ENCODE measurements around the gene GRB2.
"Not testable (repeated sequence)": the region's sequence is repeated elsewhere in the genome, so short reads cannot be mapped to it uniquely, and the experiment has no call there.

Gene GRB2

GRCh38 chr17:75321506-75321905 is 84.0 kb downstream of the GRB2 start:
- H3K4me3 ChIP-seq (ENCODE audit: low read depth, low read length) = no peak overlapping the region

- H3K4me3 ChIP-seq (ENCODE audit: low read depth, low read length) = no peak overlapping the region
These were observed 85.4 kb downstream of the GRB2 start for GRCh38 chr17:75319904-75320691.

- no peak overlapping the region for H3K4me3 ChIP-seq (ENCODE audit: low read depth, low read length)
These were observed 86.8 kb downstream of the GRB2 start for GRCh38 chr17:75318615-75319222.

DNA sequence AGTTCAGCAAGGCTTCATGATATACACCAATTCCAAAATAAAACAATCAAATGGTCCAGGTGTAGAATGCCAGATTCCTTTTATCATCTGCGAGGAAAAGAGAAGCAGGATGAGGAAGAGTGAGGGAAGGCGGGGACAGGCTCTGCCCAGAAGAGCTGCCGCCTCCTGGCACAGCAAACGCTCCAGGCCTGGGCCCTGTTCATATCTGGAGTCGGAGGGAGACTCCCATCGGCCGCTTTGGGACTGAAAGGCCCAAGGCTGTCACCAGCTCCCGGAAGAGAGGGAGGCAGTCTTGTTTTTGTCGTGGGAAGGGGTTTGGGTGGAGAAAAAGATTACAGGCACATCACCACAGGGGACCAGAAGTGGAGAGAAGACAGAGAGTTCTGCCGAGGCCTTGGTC is 87.3 kb downstream of the GRB2 start:
- no peak overlapping the region for H3K4me3 ChIP-seq (ENCODE audit: low read depth, low read length)

DNA sequence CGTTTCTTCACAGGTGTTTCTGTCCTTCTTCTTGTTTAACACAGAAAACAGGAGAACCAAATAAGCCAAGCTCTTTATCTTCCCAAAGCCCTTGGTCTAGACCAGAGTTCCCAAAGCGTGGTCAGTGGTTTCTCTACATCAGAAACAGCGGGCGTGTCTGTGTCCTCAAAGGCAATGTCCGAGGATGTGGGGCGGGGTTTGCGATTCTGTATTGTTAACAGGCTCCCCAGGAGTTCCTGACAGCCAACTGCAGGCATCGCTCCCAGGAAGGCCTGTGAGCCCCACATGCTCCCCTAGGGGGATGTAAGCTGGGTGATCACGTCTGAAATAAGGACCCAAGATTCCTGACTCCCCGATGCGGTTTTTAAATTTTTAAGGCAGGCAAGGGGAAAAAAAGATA is 87.8 kb downstream of the GRB2 start:
- H3K4me3 ChIP-seq (ENCODE audit: low read depth, low read length) = no peak overlapping the region

GRCh38 chr17:75316253-75316652 is 89.2 kb downstream of the GRB2 start:
- no peak overlapping the region for H3K4me3 ChIP-seq (ENCODE audit: low read depth, low read length)

GRCh38 chr17:75315541-75316243 is 89.8 kb downstream of the GRB2 start:
- H3K4me3 ChIP-seq (ENCODE audit: low read depth, low read length) = no peak overlapping the region

DNA sequence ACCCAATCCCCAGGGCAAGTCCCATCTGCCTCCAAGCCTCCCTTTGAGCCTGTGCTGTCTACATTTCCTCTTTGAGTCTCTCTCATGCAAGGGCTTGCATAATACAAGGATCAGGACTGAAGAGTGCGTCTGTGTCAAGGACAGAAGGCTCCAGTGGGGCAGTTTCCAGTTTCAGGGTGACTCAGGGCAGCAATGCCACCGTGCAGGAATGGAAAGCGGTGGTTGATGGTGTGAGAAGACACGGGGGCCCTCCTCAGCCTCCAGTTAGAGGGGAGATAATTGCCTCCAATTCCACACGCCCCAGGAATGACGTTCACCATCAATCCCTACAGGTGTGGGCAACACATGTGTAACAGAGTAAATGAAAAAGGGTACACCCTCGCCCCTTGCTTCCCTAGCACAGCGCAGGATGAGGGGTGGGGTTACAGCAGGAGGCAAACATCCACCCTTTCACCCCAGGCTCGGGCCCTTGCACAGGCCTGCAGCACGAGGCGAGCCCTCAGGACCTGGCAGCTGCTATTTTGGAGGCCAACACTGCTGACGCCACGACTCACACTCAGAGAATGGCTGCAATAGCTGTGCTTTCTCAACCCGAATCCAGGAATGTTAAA is 91.4 kb downstream of the GRB2 start:
- no peak overlapping the region for H3K4me3 ChIP-seq (ENCODE audit: low read depth, low read length)

DNA sequence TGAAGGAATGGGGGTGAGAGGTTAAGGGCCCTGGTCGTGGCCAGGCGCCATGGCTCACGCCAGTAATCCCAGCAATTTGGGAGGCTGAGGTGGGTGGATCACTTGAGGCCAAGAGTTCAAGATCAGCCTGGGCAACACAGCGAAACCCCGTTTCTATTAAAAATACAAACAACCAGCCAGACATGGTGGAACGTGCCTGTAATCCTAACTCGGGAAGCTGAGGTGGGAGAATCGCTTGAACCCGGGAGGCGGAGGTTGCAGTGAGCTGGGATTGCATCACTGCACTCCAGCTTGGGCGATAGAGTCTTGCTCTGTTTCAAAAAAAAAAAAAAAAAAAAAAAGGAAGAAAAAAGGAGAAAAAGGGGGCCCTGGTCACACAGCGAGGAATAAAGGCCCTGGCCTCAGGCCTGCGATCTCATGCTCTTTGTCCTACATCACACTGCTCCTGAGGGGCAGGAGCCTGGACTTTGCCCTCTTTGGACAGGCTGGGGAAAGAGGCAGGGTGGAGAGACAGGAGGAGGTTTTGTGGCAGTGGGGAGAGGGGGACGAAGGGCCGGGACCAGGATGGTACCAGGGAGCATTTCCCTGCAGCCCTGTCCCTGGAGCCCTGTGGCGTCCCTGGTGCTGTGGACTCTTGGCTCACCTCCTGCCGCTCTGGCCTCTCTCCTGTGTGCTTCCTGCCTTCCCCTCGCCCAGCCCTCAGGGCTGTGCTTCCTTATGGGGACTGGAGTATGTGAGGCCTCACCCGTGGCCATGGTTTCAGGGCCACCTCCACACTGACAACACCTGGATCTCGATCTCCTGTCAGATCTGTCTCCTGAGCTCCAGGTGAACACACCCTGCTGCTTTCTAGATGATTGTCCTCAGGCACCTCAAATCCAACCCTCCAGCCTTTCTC is 96.5 kb downstream of the GRB2 start:
- no peak overlapping the region for H3K4me3 ChIP-seq (ENCODE audit: low read depth, low read length)

DNA sequence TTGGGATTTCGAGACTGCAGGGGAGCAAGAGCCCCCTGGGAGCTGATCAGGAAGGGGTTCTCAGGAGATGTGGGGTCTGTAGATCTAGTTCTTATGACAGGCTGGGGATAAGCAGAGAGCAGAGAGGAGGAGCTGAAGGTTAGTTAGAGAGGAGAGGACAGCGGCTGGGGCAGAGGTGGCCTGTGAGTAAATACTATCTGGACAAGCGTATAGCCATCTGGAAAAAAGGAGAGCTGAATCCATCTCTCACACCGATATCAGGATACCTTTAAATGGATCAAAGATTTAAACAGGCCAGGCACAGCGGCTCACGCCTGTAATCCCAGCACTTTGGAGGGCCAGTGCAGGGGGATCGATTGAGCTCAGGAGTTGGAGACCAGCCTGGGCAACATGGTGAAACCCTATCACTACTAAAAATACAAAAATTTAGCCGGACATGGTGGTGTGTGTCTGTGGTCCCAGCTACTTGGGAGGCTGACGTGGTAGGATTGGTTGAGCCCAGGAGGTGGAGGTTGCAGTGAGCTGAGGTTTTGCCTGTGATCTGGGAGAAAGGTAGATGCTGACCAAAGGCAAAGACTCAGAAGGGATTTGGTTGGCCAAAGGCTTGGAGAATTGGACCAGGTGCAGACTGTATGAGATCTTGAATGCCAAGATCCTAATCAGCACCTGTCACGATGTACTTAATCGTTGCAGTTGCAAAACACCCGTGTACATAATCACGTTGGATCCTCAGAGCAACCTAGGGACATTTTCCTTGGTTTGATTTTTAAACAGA is 97.3 kb downstream of the GRB2 start:
- no peak overlapping the region for H3K4me3 ChIP-seq (ENCODE audit: low read depth, low read length)

- no peak overlapping the region for H3K4me3 ChIP-seq (ENCODE audit: low read depth, low read length)
These were observed 103.8 kb downstream of the GRB2 start for GRCh38 chr17:75301502-75302206.

DNA sequence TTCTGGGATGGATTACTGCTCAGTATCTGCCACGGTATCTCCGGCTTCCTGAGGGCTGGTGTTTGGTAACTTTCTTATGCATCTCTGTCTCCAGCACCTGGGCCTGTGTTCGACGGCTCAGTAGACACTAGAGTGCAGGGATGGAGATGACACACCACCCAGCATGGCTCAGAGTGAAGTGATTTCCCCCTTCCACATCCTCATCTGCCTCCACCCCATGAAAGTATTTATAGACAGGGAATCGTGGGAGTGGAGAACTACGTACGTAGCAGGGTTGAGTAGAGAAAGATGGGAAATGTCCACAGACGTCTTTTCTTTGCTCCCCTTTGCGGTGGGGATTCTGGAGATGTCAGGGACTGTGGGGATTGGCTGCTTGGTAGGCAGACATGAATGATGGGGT is 104.4 kb downstream of the GRB2 start:
- no peak overlapping the region for H3K4me3 ChIP-seq (ENCODE audit: low read depth, low read length)

DNA sequence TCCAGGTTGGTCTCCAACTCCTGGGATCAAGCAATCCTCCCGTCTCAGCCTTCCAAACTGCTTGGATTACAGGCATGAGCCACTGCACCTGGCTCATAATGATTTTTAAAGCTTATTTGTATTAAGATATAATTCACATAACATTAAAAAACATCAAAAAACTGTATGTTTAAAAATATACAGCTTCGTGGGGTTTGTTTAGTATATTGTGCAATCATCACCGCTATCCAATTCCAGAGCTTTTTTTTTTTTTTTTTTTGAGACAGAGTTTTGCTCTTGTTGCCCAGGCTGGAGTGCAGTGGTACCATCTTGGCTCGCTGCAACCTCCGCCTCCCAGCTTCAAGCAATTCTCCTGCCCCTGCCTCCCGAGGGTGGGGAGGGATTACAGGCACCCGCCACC is 105.2 kb downstream of the GRB2 start:
- no peak overlapping the region for H3K4me3 ChIP-seq (ENCODE audit: low read depth, low read length)

DNA sequence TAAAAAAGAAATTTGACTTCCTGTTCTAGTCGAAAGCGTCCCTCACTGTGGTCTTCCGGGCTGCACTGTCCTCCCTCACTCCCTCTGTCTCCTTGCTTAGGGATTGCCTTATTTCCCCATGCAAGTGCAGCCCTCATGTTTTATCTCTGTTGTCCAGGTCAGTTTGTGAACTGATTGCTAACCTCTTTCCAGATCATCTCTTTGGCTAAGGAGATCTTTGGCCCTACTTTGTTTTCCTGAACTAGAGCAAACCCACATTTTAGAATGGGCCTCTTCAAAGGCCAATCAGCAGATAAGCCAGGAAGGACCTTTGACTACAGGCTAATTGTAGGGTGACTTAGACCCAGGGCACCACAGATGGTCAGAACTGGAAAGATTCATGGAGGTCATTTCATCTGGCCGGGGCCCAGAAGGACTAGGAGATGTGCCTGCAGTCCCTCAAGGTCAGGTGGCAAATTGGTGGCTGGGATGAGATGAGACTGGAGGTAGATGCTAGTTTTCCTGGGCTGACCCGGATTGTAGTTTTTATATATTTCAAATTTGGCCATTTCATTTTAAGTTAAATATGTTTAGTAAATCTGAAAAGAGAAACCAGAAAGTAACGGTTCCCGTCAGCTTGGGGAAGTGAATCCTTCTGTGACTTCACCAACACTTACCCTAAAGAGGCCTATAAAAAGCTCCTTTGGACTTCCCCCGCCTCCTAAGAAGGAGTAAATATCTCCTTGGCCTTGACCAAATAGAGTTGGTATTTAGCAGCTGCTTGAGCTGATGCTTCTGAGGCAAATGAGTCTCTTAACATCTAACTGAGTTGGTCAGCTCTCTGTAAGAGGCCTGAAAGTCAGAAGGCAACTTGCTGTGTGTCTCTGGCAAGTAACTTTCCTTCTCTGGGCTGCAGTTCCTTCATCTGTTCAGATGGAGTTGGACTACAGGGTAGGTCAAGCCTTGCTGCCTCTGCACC is 110.0 kb downstream of the GRB2 start:
- no peak overlapping the region for H3K4me3 ChIP-seq (ENCODE audit: low read depth, low read length)

DNA sequence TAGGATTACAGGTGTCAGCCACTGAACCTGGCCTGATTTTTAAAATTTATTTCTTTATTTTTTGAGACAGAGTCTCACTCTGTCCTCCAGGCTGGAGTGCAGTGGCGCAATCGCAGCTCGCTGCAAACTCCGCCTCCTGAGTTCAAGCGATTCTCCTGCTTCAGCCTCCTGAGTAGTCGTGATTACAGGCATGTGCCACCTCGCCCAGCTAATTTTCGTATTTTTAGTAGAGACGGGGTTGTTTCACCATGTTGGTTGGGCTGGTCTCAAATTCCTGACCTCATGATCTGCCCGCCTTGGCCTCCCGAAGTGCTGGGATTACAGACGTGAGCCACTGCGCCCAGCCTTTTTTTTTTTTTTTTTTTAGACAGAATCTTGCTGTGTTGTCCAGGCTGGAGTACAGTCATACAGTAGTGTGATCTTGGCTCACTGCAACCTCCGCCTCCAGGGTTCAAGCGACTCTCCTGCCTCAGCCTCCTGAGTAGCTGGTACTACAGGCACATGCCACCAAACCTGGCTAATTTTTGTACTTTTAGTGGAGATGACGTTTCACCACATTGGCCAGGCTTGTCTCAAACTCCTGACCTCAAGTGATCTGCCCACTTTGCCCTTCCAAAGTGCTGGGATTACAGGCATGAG is 112.5 kb downstream of the GRB2 start:
- H3K4me3 ChIP-seq (ENCODE audit: low read depth, low read length) = not testable (repeated sequence)

DNA sequence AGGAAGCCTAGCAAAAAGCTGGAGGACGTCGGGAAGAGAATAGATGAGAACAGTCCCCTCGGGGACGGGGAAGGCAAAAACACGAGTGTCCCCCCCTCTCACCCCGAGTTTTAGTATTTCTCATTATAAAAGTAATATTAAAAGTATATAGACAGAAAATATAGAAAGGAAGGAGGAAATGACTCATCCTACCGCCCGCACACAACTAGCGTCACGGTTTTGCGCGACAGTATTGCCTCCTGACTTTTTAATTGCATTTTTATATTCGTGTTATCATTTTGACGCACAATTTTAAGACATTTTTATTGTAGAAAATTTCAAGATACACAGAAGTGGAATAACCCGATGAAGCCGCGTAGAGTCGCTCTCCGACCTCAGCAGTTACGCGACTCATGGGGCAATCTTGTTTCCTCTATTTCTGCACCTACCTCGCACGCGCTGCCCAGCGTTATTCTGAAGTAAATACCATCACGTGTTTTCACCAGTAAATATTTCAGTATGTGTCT is 115.6 kb downstream of the GRB2 start:
- peak overlapping the region; percentile 56 for H3K4me3 ChIP-seq (ENCODE audit: low read depth, low read length)

DNA sequence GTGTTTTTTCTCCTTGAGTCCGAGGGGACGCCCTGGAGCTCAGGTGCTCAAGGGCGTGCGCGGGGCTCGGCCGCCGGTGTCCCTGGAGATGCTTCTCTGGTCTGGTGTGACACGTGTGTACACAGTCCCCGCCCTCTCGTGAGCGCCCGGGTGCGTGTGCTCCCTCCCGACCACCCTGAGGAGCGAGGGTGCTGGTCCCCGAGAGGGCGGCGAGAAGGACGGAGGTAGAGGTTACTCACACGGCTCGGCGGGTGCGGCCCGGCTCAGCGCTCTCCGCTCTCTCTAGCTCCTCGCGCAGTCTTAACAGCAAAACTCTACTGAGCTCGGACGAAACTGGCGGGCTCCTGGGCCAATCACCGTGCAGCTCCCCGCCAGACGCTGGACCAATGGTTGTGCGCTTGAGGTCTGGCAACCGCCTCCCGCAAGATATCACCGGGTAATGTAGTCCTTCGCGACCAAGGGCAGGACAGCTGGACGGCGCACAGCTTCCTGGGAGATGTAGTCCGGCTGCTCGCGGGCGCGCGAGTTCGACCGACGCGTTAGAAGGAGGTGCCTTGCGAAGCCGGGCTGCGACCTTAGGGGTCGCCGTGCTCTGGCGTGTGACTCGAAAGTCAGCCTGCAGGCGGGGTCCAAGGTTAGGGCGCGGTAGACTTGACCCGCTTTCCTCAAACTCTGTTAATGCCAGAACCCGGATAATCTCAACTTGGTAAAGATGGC is 116.2 kb downstream of the GRB2 start, which contains the start of gene SLC25A19:
TSS of gene SLC25A19 (minus strand) at position 319 of the 717 bp plus-strand sequence. CDS start 2,669 bp downstream, outside the sequence.
- peak within 1 kb of the TSS; percentile 82 for H3K4me3 ChIP-seq (ENCODE audit: low read depth, low read length)

All from iPS-11a (cell line).